ENCODE data around the gene CAPN10. TPM values are rescaled to one million over a fixed set of nuclear protein-coding genes. Genes with fewer than 3 reads are reported as not detected.

Gene CAPN10
- total and polyA plus RNA-seq, 12 donors: 4.7 to 158 (median 25.1) TPM

GRCh38 chr2:240604939-240605716 is 18.6 kb downstream of the CAPN10 start:
- DNase-seq: peak in 1 of 7 donors; percentile 10
- no peak for TF ChIP-seq POLR2A (IDR thresholded peaks at IDR 0.05)
- TF ChIP-seq, protein P1, sequence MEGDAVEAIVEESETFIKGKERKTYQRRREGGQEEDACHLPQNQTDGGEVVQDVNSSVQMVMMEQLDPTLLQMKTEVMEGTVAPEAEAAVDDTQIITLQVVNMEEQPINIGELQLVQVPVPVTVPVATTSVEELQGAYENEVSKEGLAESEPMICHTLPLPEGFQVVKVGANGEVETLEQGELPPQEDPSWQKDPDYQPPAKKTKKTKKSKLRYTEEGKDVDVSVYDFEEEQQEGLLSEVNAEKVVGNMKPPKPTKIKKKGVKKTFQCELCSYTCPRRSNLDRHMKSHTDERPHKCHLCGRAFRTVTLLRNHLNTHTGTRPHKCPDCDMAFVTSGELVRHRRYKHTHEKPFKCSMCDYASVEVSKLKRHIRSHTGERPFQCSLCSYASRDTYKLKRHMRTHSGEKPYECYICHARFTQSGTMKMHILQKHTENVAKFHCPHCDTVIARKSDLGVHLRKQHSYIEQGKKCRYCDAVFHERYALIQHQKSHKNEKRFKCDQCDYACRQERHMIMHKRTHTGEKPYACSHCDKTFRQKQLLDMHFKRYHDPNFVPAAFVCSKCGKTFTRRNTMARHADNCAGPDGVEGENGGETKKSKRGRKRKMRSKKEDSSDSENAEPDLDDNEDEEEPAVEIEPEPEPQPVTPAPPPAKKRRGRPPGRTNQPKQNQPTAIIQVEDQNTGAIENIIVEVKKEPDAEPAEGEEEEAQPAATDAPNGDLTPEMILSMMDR (IDR thresholded peaks at IDR 0.05): no peak
- Histone ChIP-seq H3K27ac (no peak overlapping the region), H3K4me3 (no peak overlapping the region), H3K9me3 (replicated peaks in 1 of 3) (no peaks in the 10 kb centered on the region), H3K4me1 (replicated peaks in 1 of 2) (no peaks in the 10 kb centered on the region), H3K36me3 (replicated peaks in 1 of 2) (no peaks in the 10 kb centered on the region), H3K27me3 (no peaks in the 10 kb centered on the region)
- intact Hi-C loops (cut with DNase I): no loop called here
- WGBS, 4 donors: 88 to 92% (median 90%) methylated on average over 18 to 19 of the region's 19 CpGs

GRCh38 chr2:240605867-240606743 is 19.6 kb downstream of the CAPN10 start:
- TF ChIP-seq POLR2A (IDR thresholded peaks at IDR 0.05): no peak
- TF ChIP-seq, protein P1 (IDR thresholded peaks at IDR 0.05): no peak
- intact Hi-C loops (cut with DNase I): no loop called here
- no peaks in the 10 kb centered on the region for H3K9me3 ChIP-seq (replicated peaks in 1 of 3)
- no peaks in the 10 kb centered on the region for H3K36me3 ChIP-seq (replicated peaks in 1 of 2)
- H3K4me3 ChIP-seq: no peak overlapping the region
- 81 to 98% (median 89%) methylated on average over 9 to 12 of the region's 12 CpGs for WGBS, 4 donors
- H3K27me3 ChIP-seq: no peaks in the 10 kb centered on the region
- H3K27ac ChIP-seq: no peak overlapping the region
- no peaks in the 10 kb centered on the region for H3K4me1 ChIP-seq (replicated peaks in 1 of 2)
- DNase-seq: peak in 1 of 7 donors; percentile 6

GRCh38 chr2:240611601-240612210 is 25.2 kb downstream of the CAPN10 start:
- no peaks in the 10 kb centered on the region for H3K4me1 ChIP-seq (replicated peaks in 1 of 2)
- peak in 1 of 7 donors; percentile 9 for DNase-seq
- no peaks in the 10 kb centered on the region for H3K36me3 ChIP-seq (replicated peaks in 1 of 2)
- no peaks in the 10 kb centered on the region for H3K9me3 ChIP-seq (replicated peaks in 1 of 3)
- WGBS, 4 donors: 81 to 88% (median 85%) methylated on average over 10 of the region's 10 CpGs
- no peak overlapping the region for H3K4me3 ChIP-seq
- no peak for TF ChIP-seq POLR2A (IDR thresholded peaks at IDR 0.05)
- TF ChIP-seq, protein P1 (IDR thresholded peaks at IDR 0.05): no peak
- H3K27ac ChIP-seq: no peak overlapping the region
- intact Hi-C loops (cut with DNase I): no loop called here
- H3K27me3 ChIP-seq: no peaks in the 10 kb centered on the region

GRCh38 chr2:240613781-240614180 is 27.2 kb downstream of the CAPN10 start:
- Histone ChIP-seq H3K36me3 (replicated peaks in 1 of 2) (no peaks in the 10 kb centered on the region), H3K27me3 (no peaks in the 10 kb centered on the region), H3K9me3 (replicated peaks in 1 of 3) (no peaks in the 10 kb centered on the region), H3K4me1 (replicated peaks in 1 of 2) (no peaks in the 10 kb centered on the region), H3K4me3 (no peak overlapping the region), H3K27ac (no peak overlapping the region)
- 90 to 97% (median 93%) methylated on average over 4 of the region's 4 CpGs for WGBS, 4 donors
- DNase-seq: no peak
- TF ChIP-seq, protein P1 (IDR thresholded peaks at IDR 0.05): no peak
- no peak for TF ChIP-seq POLR2A (IDR thresholded peaks at IDR 0.05)
- intact Hi-C loops (cut with DNase I): no loop called here
